Astrocyte (in vitro differentiated cells and primary cell): ENCODE measurements around the gene TPD52L2. TPM values are rescaled to one million over a fixed set of nuclear protein-coding genes. Genes with fewer than 3 reads are reported as not detected.

Experiments used
- DNase-seq: peaks from one replicate; pipeline ENCODE4 v3.0.0-alpha.2; 2010; ENCODE audit warnings: low read depth
- FAIRE-seq: peaks from 2 replicates; lab custom pipeline; 2011; peaks lifted over from hg19 to GRCh38; lab: Jason Lieb, UNC
- H2AFZ ChIP-seq: 2 replicates; pipeline ENCODE4 v1.6.0; 2012; ENCODE audit warnings: low read depth, low read length, inconsistent platforms
- H3K27ac ChIP-seq: 2 replicates; pipeline ENCODE4 v1.5.1; 2011; ENCODE audit warnings: low read depth, low read length, inconsistent platforms
- H3K27me3 ChIP-seq: 2 replicates; pipeline ENCODE4 v1.6.0; 2011; ENCODE audit warnings: low read length, inconsistent platforms; ENCODE audit not compliant: insufficient read depth
- H3K36me3 ChIP-seq: 2 replicates; pipeline ENCODE4 v1.5.1; 2011; ENCODE audit warnings: low read length, inconsistent platforms; ENCODE audit not compliant: insufficient read depth
- H3K4me1 ChIP-seq: 2 replicates; pipeline ENCODE4 v1.5.1; 2011; ENCODE audit warnings: low read length, inconsistent platforms; ENCODE audit not compliant: insufficient read depth
- H3K4me2 ChIP-seq: 2 replicates; pipeline ENCODE4 v1.6.0; 2012; ENCODE audit warnings: low read length, inconsistent platforms
- H3K4me3 ChIP-seq: 2 replicates; pipeline ENCODE4 v1.5.1; 2011; ENCODE audit warnings: low read depth, mild to moderate bottlenecking, low read length, inconsistent platforms; ENCODE audit not compliant: insufficient read depth
- H3K79me2 ChIP-seq: 2 replicates; pipeline ENCODE4 v1.6.0; 2012; ENCODE audit warnings: mild to moderate bottlenecking, low read length, inconsistent platforms; ENCODE audit not compliant: insufficient read depth
- H3K9ac ChIP-seq: 2 replicates; pipeline ENCODE4 v1.6.0; 2012; ENCODE audit warnings: mild to moderate bottlenecking, low read length, inconsistent platforms
- H3K9me3 ChIP-seq: 2 replicates; pipeline ENCODE4 v1.5.1; 2012; ENCODE audit warnings: low read depth, mild to moderate bottlenecking, low read length, inconsistent platforms; ENCODE audit not compliant: insufficient read depth
- H4K20me1 ChIP-seq: 2 replicates; pipeline ENCODE4 v1.6.0; 2012; ENCODE audit warnings: low read length, inconsistent platforms; ENCODE audit not compliant: insufficient read depth
- H3K27ac Mint-ChIP-seq: one replicate; pipeline ENCODE4 v1.8.0; 2021; ENCODE audit warnings: mild to moderate bottlenecking, mixed read lengths; ENCODE audit not compliant: unreplicated experiment
- H3K27me3 Mint-ChIP-seq: one replicate; pipeline ENCODE4 v1.8.0; 2021; ENCODE audit warnings: low read depth, mixed read lengths; ENCODE audit not compliant: unreplicated experiment
- H3K36me3 Mint-ChIP-seq: one replicate; pipeline ENCODE4 v1.8.0; 2021; ENCODE audit warnings: low read depth, mixed read lengths; ENCODE audit not compliant: unreplicated experiment
- H3K4me1 Mint-ChIP-seq: one replicate; pipeline ENCODE4 v1.8.0; 2021; ENCODE audit warnings: low read depth, mixed read lengths; ENCODE audit not compliant: unreplicated experiment
- H3K4me3 Mint-ChIP-seq: one replicate; pipeline ENCODE4 v1.8.0; 2021; ENCODE audit warnings: mild to moderate bottlenecking, moderate library complexity, mixed read lengths; ENCODE audit not compliant: unreplicated experiment
- H3K9me3 Mint-ChIP-seq: one replicate; pipeline ENCODE4 v1.8.0; 2021; ENCODE audit warnings: mild to moderate bottlenecking, mixed read lengths; ENCODE audit not compliant: unreplicated experiment
- CTCF ChIP-seq: IDR thresholded peaks from 2 replicates; pipeline ENCODE4 v1.5.1; 2011; ENCODE audit warnings: low read depth, mild to moderate bottlenecking, inconsistent platforms, low read length, moderate library complexity; ENCODE audit not compliant: insufficient read depth
- EZH2 ChIP-seq: IDR thresholded peaks from 2 replicates; pipeline ENCODE4 v1.6.1; 2012; ENCODE audit warnings: mild to moderate bottlenecking, low read length, inconsistent platforms; ENCODE audit not compliant: insufficient read depth
- total RNA-seq: library from RNA; stranded (reverse); gene quantifications from 2 replicates; pipeline ENCODE4 v1.2.1, GENCODE V29; 2021

The TPD52L2 gene
- total RNA-seq, 1 donor from 2014 or later = 145 TPM

- Histone ChIP-seq H3K27ac (no peak overlapping the region), H4K20me1 (peaks cover 79% of the 10 kb centered on the region), H3K4me2 (no peak overlapping the region), H3K4me3 (no peak overlapping the region), H2AFZ (no peak overlapping the region), H3K27me3 (no peaks in the 10 kb centered on the region), H3K9me3 (no peaks in the 10 kb centered on the region), H3K79me2 (peaks cover 73% of the 10 kb centered on the region), H3K4me1 (no peaks in the 10 kb centered on the region), H3K36me3 (peaks cover 13% of the 10 kb centered on the region), H3K9ac (no peak overlapping the region)
- peaks cover 13% of the 10 kb centered on the region for H3K36me3 Mint-ChIP-seq
- no peak for FAIRE-seq
- H3K9me3 Mint-ChIP-seq = no peaks in the 10 kb centered on the region
- H3K27ac Mint-ChIP-seq = no peak overlapping the region
- H3K27me3 Mint-ChIP-seq = no peaks in the 10 kb centered on the region
- H3K4me3 Mint-ChIP-seq = no peak overlapping the region
- no peaks in the 10 kb centered on the region for H3K4me1 Mint-ChIP-seq
- no peak for TF ChIP-seq EZH2
- no peak for TF ChIP-seq CTCF
- DNase-seq = no peak
Measured at GRCh38 chr20:63881451-63882226, 16.6 kb downstream of the TPD52L2 start.

- no peak overlapping the region for H3K4me3 Mint-ChIP-seq
- DNase-seq (no peak), FAIRE-seq (no peak)
- H3K4me1 Mint-ChIP-seq = no peaks in the 10 kb centered on the region
- Histone ChIP-seq H3K36me3 (peaks cover 14% of the 10 kb centered on the region), H2AFZ (no peak overlapping the region), H3K27me3 (no peaks in the 10 kb centered on the region), H3K27ac (no peak overlapping the region), H3K9ac (no peak overlapping the region), H3K4me2 (no peak overlapping the region), H3K4me3 (no peak overlapping the region), H4K20me1 (peaks cover 82% of the 10 kb centered on the region), H3K79me2 (peaks cover 75% of the 10 kb centered on the region), H3K4me1 (no peaks in the 10 kb centered on the region), H3K9me3 (no peaks in the 10 kb centered on the region)
- H3K9me3 Mint-ChIP-seq = no peaks in the 10 kb centered on the region
- H3K27me3 Mint-ChIP-seq = no peaks in the 10 kb centered on the region
- no peak overlapping the region for H3K27ac Mint-ChIP-seq
- TF ChIP-seq EZH2 (no peak), CTCF (no peak)
- peaks cover 16% of the 10 kb centered on the region for H3K36me3 Mint-ChIP-seq
Measured at GRCh38 chr20:63882257-63883200, 17.5 kb downstream of the TPD52L2 start.
